GM23338 (cell line): ENCODE measurements around the gene SLC16A2. TPM values are rescaled to one million over a fixed set of nuclear protein-coding genes. Genes with fewer than 3 reads are reported as not detected.

Source experiments
- ETS1 ChIP-seq: IDR thresholded peaks from 2 replicates; pipeline ENCODE4 v1.6.1; 2016; ENCODE audit warnings: antibody characterized with exemption
- EZH2phosphoT487 ChIP-seq: fragments of 200-600 bp; sonication (generic); IDR thresholded peaks from one replicate; pipeline ENCODE4 v1.8.1; 2018; ENCODE audit warnings: antibody characterized with exemption; ENCODE audit not compliant: unreplicated experiment
- NANOG ChIP-seq: IDR thresholded peaks from 2 replicates; pipeline ENCODE4 v1.6.1; 2016; ENCODE audit warnings: antibody characterized with exemption, borderline replicate concordance
- ZNF462 ChIP-seq: fragments of 250-450 bp; sonication (Bioruptor Pico); IDR thresholded peaks from 2 replicates; pipeline ENCODE4 v1.5.0; 2020; ENCODE audit warnings: mild to moderate bottlenecking, moderate library complexity
- polyA plus RNA-seq: library from polyadenylated mRNA; unstranded; fragments of >200 nt; fragmentation: Nextera tagmentation; extraction: Ambion mirVana; gene quantifications from 2 replicates; pipeline ENCODE4 v1.2.1, GENCODE V29; 2016
- total RNA-seq: library from RNA; depleted of rRNA; stranded (reverse); fragments of >200 nt; shearing (Covaris generic); gene quantifications from 2 replicates; pipeline ENCODE4 v1.2.3, GENCODE V29; 2014
- TF ChIP-seq, protein P1 (sequence below), 2 experiments: fragments of 200-600 bp in 1 of 2; sonication (generic) in 1 of 2; conservative IDR thresholded peaks; 2 replicates each; pipeline versions ENCODE4 v1.5.1 to v1.6.1; 2016 to 2017; ENCODE audit warnings: antibody characterized with exemption in 2 of 2, low read depth in 2 of 2, mild to moderate bottlenecking in 2 of 2, moderate library complexity in 1 of 2

SLC16A2 gene
- total and polyA plus RNA-seq, 2 experiments from 2014 or later = 11.1 to 27.9 TPM

DNA sequence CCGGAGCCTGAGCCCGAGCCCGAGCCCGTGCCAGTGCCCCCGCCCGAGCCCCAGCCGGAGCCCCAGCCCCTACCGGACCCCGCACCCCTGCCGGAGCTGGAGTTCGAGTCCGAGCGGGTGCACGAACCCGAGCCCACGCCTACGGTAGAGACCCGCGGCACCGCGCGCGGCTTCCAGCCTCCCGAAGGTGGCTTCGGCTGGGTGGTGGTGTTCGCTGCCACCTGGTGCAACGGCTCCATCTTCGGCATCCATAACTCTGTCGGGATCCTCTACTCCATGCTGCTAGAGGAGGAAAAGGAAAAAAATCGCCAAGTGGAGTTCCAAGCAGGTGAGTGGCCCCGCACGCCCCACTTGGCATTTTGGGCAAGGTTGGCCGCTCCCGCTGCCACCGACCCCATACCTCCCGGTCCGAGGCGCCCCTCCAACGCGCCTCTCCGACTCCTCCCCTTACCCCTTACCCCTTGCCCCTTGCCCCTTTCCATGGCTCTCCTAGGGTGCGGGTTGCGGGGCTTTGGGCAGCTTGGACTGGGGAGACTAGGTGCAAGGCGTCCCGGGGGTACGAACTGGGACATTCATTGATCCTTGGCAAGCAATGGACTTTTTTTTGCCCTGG lies 553 bp downstream of the SLC16A2 start (continued):
- TF ChIP-seq ZNF462 (CRISPR knock-in tag) (no peak), ETS1 (no peak), EZH2phosphoT487 (no peak), NANOG (no peak)
- TF ChIP-seq, protein P1, sequence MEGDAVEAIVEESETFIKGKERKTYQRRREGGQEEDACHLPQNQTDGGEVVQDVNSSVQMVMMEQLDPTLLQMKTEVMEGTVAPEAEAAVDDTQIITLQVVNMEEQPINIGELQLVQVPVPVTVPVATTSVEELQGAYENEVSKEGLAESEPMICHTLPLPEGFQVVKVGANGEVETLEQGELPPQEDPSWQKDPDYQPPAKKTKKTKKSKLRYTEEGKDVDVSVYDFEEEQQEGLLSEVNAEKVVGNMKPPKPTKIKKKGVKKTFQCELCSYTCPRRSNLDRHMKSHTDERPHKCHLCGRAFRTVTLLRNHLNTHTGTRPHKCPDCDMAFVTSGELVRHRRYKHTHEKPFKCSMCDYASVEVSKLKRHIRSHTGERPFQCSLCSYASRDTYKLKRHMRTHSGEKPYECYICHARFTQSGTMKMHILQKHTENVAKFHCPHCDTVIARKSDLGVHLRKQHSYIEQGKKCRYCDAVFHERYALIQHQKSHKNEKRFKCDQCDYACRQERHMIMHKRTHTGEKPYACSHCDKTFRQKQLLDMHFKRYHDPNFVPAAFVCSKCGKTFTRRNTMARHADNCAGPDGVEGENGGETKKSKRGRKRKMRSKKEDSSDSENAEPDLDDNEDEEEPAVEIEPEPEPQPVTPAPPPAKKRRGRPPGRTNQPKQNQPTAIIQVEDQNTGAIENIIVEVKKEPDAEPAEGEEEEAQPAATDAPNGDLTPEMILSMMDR (conservative IDR thresholded peaks at IDR 0.05; ENCODE audit: low read depth in 2 of 2) = no peak
